Left cardiac atrium (tissue), 4 donors: ENCODE results near the gene CFTR. TPM values are rescaled to one million over a fixed set of nuclear protein-coding genes. Genes with fewer than 3 reads are reported as not detected.
"Not testable (repeated sequence)": the region's sequence is repeated elsewhere in the genome, so short reads cannot be mapped to it uniquely, and the experiment has no call there.

Source experiments
- ATAC-seq, 2 donors: fragments of 200-7000 bp; cut with Tn5 transposase; one replicate each; pipeline ENCODE4 v1.9.1; 2020; ENCODE audit warnings: mild to moderate bottlenecking in 2 of 2, moderate library complexity in 2 of 2
- DNase-seq: peaks from one replicate; pipeline ENCODE4 v3.0.0-alpha.2; 2020
- intact Hi-C, 2 donors: fragments of 100-400 bp; cut with DNase I; formaldehyde crosslinking; loops; one replicate each; pipeline versions ENCODE4 v1.14.1 to v1.15.1; 2022 to 2023
- total RNA-seq, 2 donors: library from RNA; stranded (reverse); fragmentation: NEBNext Ultra II Directional; extraction: Animal tissue kit (Norgen Biotek cat#: 25700); gene quantifications; one replicate each; pipeline ENCODE4 v1.2.1, GENCODE V29; 2021
- donor health status: DM: no; HTN: yes; CAD: no.
- donor health status: DM: no; HTN: yes; CAD: no; lungs with severe emphysema.
- donor health status: DM: yes; HTN: yes; CAD: no.
- donor health status: Dilated cardiomyopathy.

Gene CFTR
- total RNA-seq, 2 donors from 2014 or later: 0.37 to 0.68 TPM

- ATAC-seq: no peak
- no peak for DNase-seq
- intact Hi-C loops: no loop called here
Measured at GRCh38 chr7:117489911-117490310, 10.1 kb downstream of the CFTR start.

- no peak for ATAC-seq
- no peak for DNase-seq
- intact Hi-C loops: no loop called here
Measured at GRCh38 chr7:117492649-117493048, 12.8 kb downstream of the CFTR start.

GRCh38 chr7:117493460-117493859, 13.6 kb downstream of the CFTR start:
- intact Hi-C loops: no loop called here
- no peak for ATAC-seq

GRCh38 chr7:117495308-117495707, 15.5 kb downstream of the CFTR start:
- intact Hi-C loops: no loop called here
- DNase-seq (no peak), ATAC-seq (no peak)

More at GRCh38 chr7:117493460-117493859, 13.6 kb downstream of the CFTR start:
- no peak for DNase-seq

- DNase-seq: no peak
- intact Hi-C loops: no loop called here
- ATAC-seq: no peak
Measured at GRCh38 chr7:117502331-117502730, 22.5 kb downstream of the CFTR start.

GRCh38 chr7:117505238-117505637, 25.4 kb downstream of the CFTR start:
- ATAC-seq: no peak
- intact Hi-C loops: no loop called here
- DNase-seq: no peak

GRCh38 chr7:117508676-117509075, 28.9 kb downstream of the CFTR start:
- no peak for DNase-seq
- intact Hi-C loops: no loop called here
- ATAC-seq: no peak

- ATAC-seq, DNase-seq, intact Hi-C loops: not testable (repeated sequence)
Measured at GRCh38 chr7:117517194-117517593, 37.4 kb downstream of the CFTR start.

- DNase-seq: no peak
- no peak for ATAC-seq
- intact Hi-C loops: no loop called here
Measured at GRCh38 chr7:117530390-117530789, 50.6 kb downstream of the CFTR start.

GRCh38 chr7:117531595-117532244, 51.9 kb downstream of the CFTR start:
- no peak for ATAC-seq
- intact Hi-C loops: no loop called here
- DNase-seq: no peak

- no peak for ATAC-seq
- intact Hi-C loops: no loop called here
- DNase-seq: no peak
Measured at GRCh38 chr7:117538053-117538452, 58.2 kb downstream of the CFTR start.

GRCh38 chr7:117544061-117544460, 64.2 kb downstream of the CFTR start:
- ATAC-seq: no peak
- intact Hi-C loops: no loop called here
- no peak for DNase-seq

GRCh38 chr7:117548035-117548434, 68.2 kb downstream of the CFTR start:
- intact Hi-C loops: no loop called here
- no peak for ATAC-seq
- DNase-seq: no peak

- intact Hi-C loops: no loop called here
- ATAC-seq (no peak), DNase-seq (no peak)
Measured at GRCh38 chr7:117550625-117551024, 70.8 kb downstream of the CFTR start.

- intact Hi-C loops: no loop called here
- DNase-seq: no peak
- ATAC-seq: no peak
Measured at GRCh38 chr7:117552660-117553059, 72.8 kb downstream of the CFTR start.

GRCh38 chr7:117555260-117555659, 75.4 kb downstream of the CFTR start:
- intact Hi-C loops: no loop called here
- DNase-seq (no peak), ATAC-seq (no peak)

GRCh38 chr7:117559391-117559790, 79.6 kb downstream of the CFTR start:
- intact Hi-C loops: no loop called here

GRCh38 chr7:117560030-117560429, 80.2 kb downstream of the CFTR start:
- DNase-seq (no peak), ATAC-seq (no peak)
- intact Hi-C loops: no loop called here

More at GRCh38 chr7:117559391-117559790, 79.6 kb downstream of the CFTR start:
- no peak for ATAC-seq
- no peak for DNase-seq

GRCh38 chr7:117562759-117563158, 82.9 kb downstream of the CFTR start:
- ATAC-seq (peak in 1 of 2 donors; percentile 44), DNase-seq (no peak)
- intact Hi-C loops: no loop called here

- ATAC-seq: peak in 1 of 2 donors; percentile 33
- intact Hi-C loops: no loop called here
- no peak for DNase-seq
Measured at GRCh38 chr7:117564080-117564479, 84.3 kb downstream of the CFTR start.

- DNase-seq (no peak), ATAC-seq (peak in 1 of 2 donors; percentile 66)
- intact Hi-C loops: no loop called here
Measured at GRCh38 chr7:117564627-117565026, 84.8 kb downstream of the CFTR start.
